NCI-H82 treated with DMSO at 0.1 percent for 48 hours (cell line): ENCODE measurements around the gene SERPINA4.

ENCODE experiments used
- DNase-seq: peaks from one replicate; lab custom pipeline; 2025; ENCODE audit not compliant: unreplicated experiment; lab: John Stamatoyannopoulos, UW

SERPINA4 gene

GRCh38 chr14:94542811-94543440, 18.3 kb upstream of the SERPINA4 start:
- DNase-seq, result no peak

- DNase-seq, result no peak
Measured at GRCh38 chr14:94543449-94544124, 17.7 kb upstream of the SERPINA4 start.

GRCh38 chr14:94544726-94545125, 16.5 kb upstream of the SERPINA4 start:
- DNase-seq, result no peak

GRCh38 chr14:94545131-94545841, 16.0 kb upstream of the SERPINA4 start:
- no peak for DNase-seq

- no peak for DNase-seq
Measured at GRCh38 chr14:94547151-94547680, 14.0 kb upstream of the SERPINA4 start.

- DNase-seq, result no peak
Measured at GRCh38 chr14:94547726-94548125, 13.5 kb upstream of the SERPINA4 start.

GRCh38 chr14:94548131-94548998, 12.9 kb upstream of the SERPINA4 start:
- no peak for DNase-seq

- DNase-seq, result no peak
Measured at GRCh38 chr14:94548999-94549985, 11.9 kb upstream of the SERPINA4 start.

- no peak for DNase-seq
Measured at GRCh38 chr14:94550041-94550440, 11.2 kb upstream of the SERPINA4 start.

- DNase-seq, result no peak
Measured at GRCh38 chr14:94555991-94556390, 5.3 kb upstream of the SERPINA4 start.

GRCh38 chr14:94557327-94557726, 3.9 kb upstream of the SERPINA4 start:
- no peak for DNase-seq

- no peak for DNase-seq
Measured at GRCh38 chr14:94558842-94559241, 2.4 kb upstream of the SERPINA4 start.

- DNase-seq, result no peak
Measured at GRCh38 chr14:94559638-94560290, 1.5 kb upstream of the SERPINA4 start.

- DNase-seq, result no peak
Measured at GRCh38 chr14:94560291-94560665, 964 bp upstream of the SERPINA4 start.

- DNase-seq, result no peak
Measured at GRCh38 chr14:94561656-94562010, 391 bp downstream of the SERPINA4 start.

GRCh38 chr14:94562022-94562421, 780 bp downstream of the SERPINA4 start:
- DNase-seq, result no peak

- DNase-seq, result no peak
Measured at GRCh38 chr14:94562941-94563883, 2.0 kb downstream of the SERPINA4 start.

- DNase-seq, result no peak
Measured at GRCh38 chr14:94564381-94564780, 3.1 kb downstream of the SERPINA4 start.
